Smooth muscle cell (in vitro differentiated cells): ENCODE data around the gene TUB. TPM values are rescaled to one million over a fixed set of nuclear protein-coding genes. Genes with fewer than 3 reads are reported as not detected.

Experiments
- DNase-seq: peaks from one replicate; lab custom pipeline; 2025; ENCODE audit not compliant: unreplicated experiment; lab: John Stamatoyannopoulos, UW
- H2AFZ ChIP-seq: fragments of 200-600 bp; sonication (generic); 2 replicates; pipeline ENCODE4 v1.6.0; 2016; ENCODE audit warnings: antibody characterized with exemption, low read depth, mild to moderate bottlenecking
- H3F3A ChIP-seq: fragments of 200-600 bp; sonication (generic); 2 replicates; pipeline ENCODE4 v1.6.0; 2017; ENCODE audit warnings: antibody characterized with exemption, low read depth
- H3K27ac ChIP-seq: fragments of 200-600 bp; sonication (generic); 2 replicates; pipeline ENCODE4 v1.5.1; 2016; ENCODE audit warnings: low read depth, mild to moderate bottlenecking
- H3K27me3 ChIP-seq: fragments of 200-600 bp; sonication (generic); 2 replicates; pipeline ENCODE4 v1.6.1; 2016; ENCODE audit warnings: low read depth, mild to moderate bottlenecking
- H3K36me3 ChIP-seq: fragments of 200-600 bp; sonication (generic); 2 replicates; pipeline ENCODE4 v1.5.1; 2016; ENCODE audit warnings: low read depth
- H3K4me1 ChIP-seq: fragments of 200-600 bp; sonication (generic); 2 replicates; pipeline ENCODE4 v1.5.1; 2016; ENCODE audit warnings: low read depth
- H3K4me2 ChIP-seq: fragments of 200-600 bp; sonication (generic); 2 replicates; pipeline ENCODE4 v1.6.0; 2016; ENCODE audit warnings: mild to moderate bottlenecking
- H3K4me3 ChIP-seq: fragments of 200-600 bp; sonication (generic); 2 replicates; pipeline ENCODE4 v1.5.1; 2016; ENCODE audit warnings: mild to moderate bottlenecking
- H3K79me2 ChIP-seq: fragments of 200-600 bp; sonication (generic); 2 replicates; pipeline ENCODE4 v1.6.0; 2016; ENCODE audit warnings: low read depth, mild to moderate bottlenecking
- H3K9ac ChIP-seq: fragments of 200-600 bp; sonication (generic); 2 replicates; pipeline ENCODE4 v1.6.0; 2016; ENCODE audit warnings: low read depth
- H3K9me3 ChIP-seq: fragments of 200-600 bp; sonication (generic); replicated peaks from 2 replicates; pipeline ENCODE4 v1.5.1; 2016; ENCODE audit warnings: low read depth
- H4K20me1 ChIP-seq: fragments of 200-600 bp; sonication (generic); 2 replicates; pipeline ENCODE4 v1.6.0; 2016; ENCODE audit warnings: low read depth
- CTCF ChIP-seq: fragments of 200-600 bp; sonication (generic); IDR thresholded peaks from 2 replicates; pipeline ENCODE4 v1.5.1; 2017; ENCODE audit warnings: borderline replicate concordance, mild to moderate bottlenecking, antibody characterized with exemption; ENCODE audit not compliant: insufficient read depth, poor library complexity, severe bottlenecking
- WGBS: methylation state at CpG from one replicate; pipeline ENCODE4 v1.1.7; 2016; ENCODE audit warnings: low lambda C conversion rate; 5-methylcytosine and 5-hydroxymethylcytosine counted together
- polyA plus RNA-seq: library from polyadenylated mRNA; unstranded; fragments of >200 nt; fragmentation: Nextera tagmentation; extraction: Ambion mirVana; gene quantifications from 2 replicates; pipeline ENCODE4 v1.2.1, GENCODE V29; 2016
- total RNA-seq: library from RNA; depleted of rRNA; stranded (reverse); fragments of >200 nt; gene quantifications from 2 replicates; pipeline ENCODE4 v1.2.3, GENCODE V29; 2014

Gene TUB
- total and polyA plus RNA-seq, 2 experiments from 2014 or later = 6.0 to 9.5 TPM

GRCh38 chr11:8063324-8063723 lies 17.7 kb upstream of the TUB start:
- Histone ChIP-seq H3K36me3 (no peaks in the 10 kb centered on the region), H3K27me3 (no peaks in the 10 kb centered on the region), H3F3A (no peaks in the 10 kb centered on the region), H3K4me1 (peaks cover 4% of the 10 kb centered on the region), H3K4me3 (no peak overlapping the region), H3K9ac (no peak overlapping the region), H4K20me1 (no peaks in the 10 kb centered on the region), H2AFZ (no peak overlapping the region), H3K27ac (no peak overlapping the region), H3K9me3 (no peaks in the 10 kb centered on the region), H3K79me2 (no peaks in the 10 kb centered on the region), H3K4me2 (no peak overlapping the region)
- DNase-seq = no peak
- 83% methylated on average over 7 of the region's 7 CpGs for WGBS
- no peak for TF ChIP-seq CTCF

- no peak for TF ChIP-seq CTCF
- Histone ChIP-seq H3K4me3 (no peak overlapping the region), H2AFZ (no peak overlapping the region), H3K4me2 (no peak overlapping the region), H3F3A (no peaks in the 10 kb centered on the region), H3K36me3 (no peaks in the 10 kb centered on the region), H4K20me1 (no peaks in the 10 kb centered on the region), H3K27me3 (no peaks in the 10 kb centered on the region), H3K4me1 (peaks cover 16% of the 10 kb centered on the region), H3K9me3 (no peaks in the 10 kb centered on the region), H3K79me2 (no peaks in the 10 kb centered on the region), H3K27ac (no peak overlapping the region), H3K9ac (no peak overlapping the region)
- no peak for DNase-seq
- 100% methylated on average over 2 of the region's 2 CpGs for WGBS
Observed at GRCh38 chr11:8065031-8065430, 16.0 kb upstream of the TUB start.

GRCh38 chr11:8066036-8066910 lies 14.7 kb upstream of the TUB start:
- DNase-seq = no peak
- 90% methylated on average over 17 of the region's 17 CpGs for WGBS
- H4K20me1 ChIP-seq = no peaks in the 10 kb centered on the region

More at GRCh38 chr11:8066036-8066910, 14.7 kb upstream of the TUB start:
- no peak for TF ChIP-seq CTCF
- no peak overlapping the region for H2AFZ ChIP-seq
- H3F3A ChIP-seq = no peaks in the 10 kb centered on the region
- no peak overlapping the region for H3K27ac ChIP-seq
- no peak overlapping the region for H3K9ac ChIP-seq
- H3K4me1 ChIP-seq = peaks cover 12% of the 10 kb centered on the region
- no peaks in the 10 kb centered on the region for H3K36me3 ChIP-seq
- H3K27me3 ChIP-seq = no peaks in the 10 kb centered on the region
- no peak overlapping the region for H3K4me3 ChIP-seq
- H3K4me2 ChIP-seq = no peak overlapping the region
- no peaks in the 10 kb centered on the region for H3K9me3 ChIP-seq
- no peaks in the 10 kb centered on the region for H3K79me2 ChIP-seq
